Esophagus squamous epithelium (tissue), 5 donors: ENCODE measurements around the gene CCNB2. TPM values are rescaled to one million over a fixed set of nuclear protein-coding genes. Genes with fewer than 3 reads are reported as not detected.

Experiments used
- DNase-seq: peaks from one replicate; lab custom pipeline; 2025; lab: John Stamatoyannopoulos, UW
- H3K27ac ChIP-seq, 4 donors: fragments of 200-600 bp; sonication (generic); one replicate each; pipeline ENCODE4 v1.5.1; 2016 to 2019; ENCODE audit warnings: mild to moderate bottlenecking in 1 of 4
- H3K27me3 ChIP-seq, 4 donors: fragments of 200-600 bp; sonication (generic); 1 replicate in 3 of 4; 2 replicates in 1 of 4; pipeline versions ENCODE4 v1.5.1 to v1.6.0; 2017 to 2021; ENCODE audit warnings: antibody characterized with exemption in 1 of 4
- H3K36me3 ChIP-seq, 3 donors: fragments of 200-600 bp; sonication (generic); one replicate each; pipeline ENCODE4 v1.5.1; 2016 to 2019
- H3K4me1 ChIP-seq, 3 donors: fragments of 200-600 bp; sonication (generic); one replicate each; pipeline ENCODE4 v1.5.1; 2017 to 2019
- H3K4me3 ChIP-seq, 4 donors: fragments of 200-600 bp; sonication (generic); 1 replicate in 3 of 4; 2 replicates in 1 of 4; pipeline ENCODE4 v1.5.1; 2016 to 2019; ENCODE audit warnings: mild to moderate bottlenecking in 2 of 4, moderate library complexity in 1 of 4
- H3K9me3 ChIP-seq, 3 donors: fragments of 200-600 bp; sonication (generic); one replicate each; pipeline ENCODE4 v1.5.1; 2016 to 2019
- POLR2A ChIP-seq, 4 donors: fragments of 450-650 bp; IDR thresholded peaks; one replicate each; pipeline ENCODE4 v1.6.1; 2017; ENCODE audit warnings: antibody characterized with exemption in 4 of 4, mild to moderate bottlenecking in 4 of 4, moderate library complexity in 3 of 4
- WGBS, 2 donors: methylation state at CpG; one replicate each; pipeline ENCODE4 v1.1.5; 2018; 5-methylcytosine and 5-hydroxymethylcytosine counted together
- intact Hi-C: fragments of 100-400 bp; cut with DNase I; formaldehyde crosslinking; loops from one replicate; pipeline ENCODE4 v1.15.0; 2022
- small RNA-seq, 4 donors: library from RNA; depleted of rRNA; stranded (forward); fragments of <200 nt; gene quantifications; one replicate each; pipeline ENCODE3, GENCODE V24; 2016
- total RNA-seq, 4 donors: library from RNA; depleted of rRNA; stranded (reverse); fragments of >200 nt; gene quantifications; one replicate each; pipeline ENCODE4 v1.1.0, GENCODE V29; 2016
- TF ChIP-seq, protein P1 (sequence below), 6 experiments: fragments of 450-650 bp in 4 of 6; fragments of 200-600 bp in 2 of 6; sonication (generic) in 2 of 6; IDR thresholded peaks; one replicate each; pipeline ENCODE4 v1.5.1; 2016 to 2019; ENCODE audit warnings: antibody characterized with exemption in 6 of 6, mild to moderate bottlenecking in 4 of 6, moderate library complexity in 4 of 6
- donor health status: DM: yes; HTN: yes; CAD: no.

CCNB2 gene
- total RNA-seq, 4 donors from 2014 or later, result 12.2 to 38.9 (median 23.0) TPM

DNA sequence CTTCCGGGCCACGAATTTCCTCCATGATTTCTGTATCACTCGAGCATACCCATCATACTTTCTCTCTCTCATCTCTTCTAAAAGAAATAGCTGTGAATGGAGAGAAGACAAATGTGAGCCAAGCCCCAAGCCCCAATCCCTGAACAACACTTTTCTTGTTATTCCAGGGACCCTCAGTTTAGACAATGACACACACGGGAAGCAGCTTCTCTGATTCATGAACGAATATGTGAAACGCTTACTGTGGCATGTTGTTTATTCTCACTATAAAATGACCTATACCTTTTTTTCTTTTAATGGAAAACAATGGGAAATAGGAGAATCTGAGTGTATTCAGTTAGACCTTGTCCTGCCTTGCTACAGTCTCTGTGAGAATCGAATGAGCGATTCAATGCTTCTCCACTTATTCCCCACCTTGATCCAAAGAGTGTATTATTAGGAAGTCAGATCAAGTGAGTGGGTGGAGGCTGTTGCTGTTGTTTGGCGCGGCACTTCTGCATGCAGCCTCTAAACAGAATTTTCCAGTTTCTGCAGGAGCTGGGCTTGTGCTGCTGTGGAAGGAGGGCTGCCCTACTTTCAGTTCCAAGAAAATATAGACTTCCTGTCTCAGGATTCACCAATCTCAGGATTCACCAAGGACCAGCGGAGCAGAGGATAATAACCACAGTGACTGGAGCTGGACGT lies 69.3 kb downstream of the CCNB2 start:
- WGBS, 2 donors, result 85 to 91% methylated on average over 12 of the region's 12 CpGs
- H3K36me3 ChIP-seq, result peaks cover 0 to 43% (median 0%) of the 10 kb centered on the region in 3 donors
- peaks cover 16 to 44% (median 25%) of the 10 kb centered on the region in 3 donors for H3K4me1 ChIP-seq
- intact Hi-C loops, result loop anchor here (10.0 kb wide), 1 partner anchor 321 kb away; no protein-coding TSS in a partner anchor
- H3K27me3 ChIP-seq, result no peaks in the 10 kb centered on the region
- no peaks in the 10 kb centered on the region for H3K9me3 ChIP-seq
- no peak for DNase-seq
- H3K4me3 ChIP-seq, result no peak overlapping the region
- TF ChIP-seq POLR2A (IDR thresholded peaks at IDR 0.05), result no peak
- TF ChIP-seq, protein P1, sequence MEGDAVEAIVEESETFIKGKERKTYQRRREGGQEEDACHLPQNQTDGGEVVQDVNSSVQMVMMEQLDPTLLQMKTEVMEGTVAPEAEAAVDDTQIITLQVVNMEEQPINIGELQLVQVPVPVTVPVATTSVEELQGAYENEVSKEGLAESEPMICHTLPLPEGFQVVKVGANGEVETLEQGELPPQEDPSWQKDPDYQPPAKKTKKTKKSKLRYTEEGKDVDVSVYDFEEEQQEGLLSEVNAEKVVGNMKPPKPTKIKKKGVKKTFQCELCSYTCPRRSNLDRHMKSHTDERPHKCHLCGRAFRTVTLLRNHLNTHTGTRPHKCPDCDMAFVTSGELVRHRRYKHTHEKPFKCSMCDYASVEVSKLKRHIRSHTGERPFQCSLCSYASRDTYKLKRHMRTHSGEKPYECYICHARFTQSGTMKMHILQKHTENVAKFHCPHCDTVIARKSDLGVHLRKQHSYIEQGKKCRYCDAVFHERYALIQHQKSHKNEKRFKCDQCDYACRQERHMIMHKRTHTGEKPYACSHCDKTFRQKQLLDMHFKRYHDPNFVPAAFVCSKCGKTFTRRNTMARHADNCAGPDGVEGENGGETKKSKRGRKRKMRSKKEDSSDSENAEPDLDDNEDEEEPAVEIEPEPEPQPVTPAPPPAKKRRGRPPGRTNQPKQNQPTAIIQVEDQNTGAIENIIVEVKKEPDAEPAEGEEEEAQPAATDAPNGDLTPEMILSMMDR (IDR thresholded peaks at IDR 0.05), result no peak
- peak overlapping the region; percentile 43 to 78 (median 58) for H3K27ac ChIP-seq

Small RNA genes lying within 50 kb of the gene (small RNA-seq; reads per million reads assigned to genes)
- gene MIR2116, result 0 to 0.21 (median 0.04) reads per million in 4 donors

Other genes starting within 250 kb of the CCNB2 start
- gene SLTM, start 171.5 kb upstream of the CCNB2 start, total RNA-seq, result 100 to 1,000 TPM in 2 of 4 donors, 10 to 100 TPM in 2; 65.0 to 115 (median 92.5) TPM
- 10 to 100 TPM; 15.2 to 19.6 (median 16.5) TPM for gene RNF111, start 117.5 kb upstream of the CCNB2 start, total RNA-seq
- gene LDHAL6B, start 101.7 kb downstream of the CCNB2 start, total RNA-seq, result not detected